ENCODE data around the gene SATB2. TPM values are rescaled to one million over a fixed set of nuclear protein-coding genes. Genes with fewer than 3 reads are reported as not detected.

SATB2 gene
- total and polyA plus RNA-seq, 2 experiments from 2014 or later, result 3.0 to 9.9 TPM

GRCh38 chr2:199220920-199221319 is 236.8 kb downstream of the SATB2 start:
- in situ Hi-C loops (cut with MboI), result no loop called here
- no peaks in the 10 kb centered on the region for H3K9me2 ChIP-seq (ENCODE audit: insufficient read depth)

GRCh38 chr2:199219551-199219950 is 238.2 kb downstream of the SATB2 start:
- Histone ChIP-seq H3K4me2 (ENCODE audit: unreplicated experiment) (no peak overlapping the region), H3F3A (ENCODE audit: insufficient read depth) (peaks cover 9% of the 10 kb centered on the region; the same call in 1 of the 2 replicates), H3K9me2 (ENCODE audit: insufficient read depth) (no peaks in the 10 kb centered on the region), H3K9ac (no peak overlapping the region), H3K4me1 (ENCODE audit: insufficient read depth) (no peaks in the 10 kb centered on the region), H3K9me3 (ENCODE audit: low read depth) (no peaks in the 10 kb centered on the region), H2AFZ (no peak overlapping the region), H4K20me1 (ENCODE audit: insufficient read depth) (no peaks in the 10 kb centered on the region), H3K36me3 (ENCODE audit: low read depth) (no peaks in the 10 kb centered on the region), H3K4me3 (no peak overlapping the region), H3K27me3 (replicated peaks; ENCODE audit: insufficient read depth) (no peaks in the 10 kb centered on the region), H3K27ac (no peak overlapping the region), H3K79me2 (ENCODE audit: insufficient read depth) (no peaks in the 10 kb centered on the region)
- 94 to 96% methylated on average over 2 of the region's 2 CpGs for WGBS, 2 experiments (ENCODE audit: low coverage in 1 of 2, low lambda C conversion rate in 2 of 2, missing lambda C conversion rate in 2 of 2)
- no peak for DNase-seq
- in situ Hi-C loops (cut with MboI), result no loop called here
- TF ChIP-seq EZH2phosphoT487 (IDR thresholded peaks at IDR 0.05; ENCODE audit: insufficient read depth, low read depth), result no peak
- TF ChIP-seq EZH2 (IDR thresholded peaks at IDR 0.05; ENCODE audit: insufficient read depth, poor library complexity, severe bottlenecking), result no peak

More at GRCh38 chr2:199220920-199221319, 236.8 kb downstream of the SATB2 start:
- WGBS, 2 experiments (ENCODE audit: low coverage in 1 of 2, low lambda C conversion rate in 2 of 2, missing lambda C conversion rate in 2 of 2), result 53 to 63% methylated on average over 3 of the region's 3 CpGs
- Histone ChIP-seq H3K4me3 (no peak overlapping the region), H3K4me2 (ENCODE audit: unreplicated experiment) (no peak overlapping the region), H3F3A (ENCODE audit: insufficient read depth) (peaks cover 9% of the 10 kb centered on the region; the same call in 1 of the 2 replicates), H4K20me1 (ENCODE audit: insufficient read depth) (no peaks in the 10 kb centered on the region), H3K9me3 (ENCODE audit: low read depth) (no peaks in the 10 kb centered on the region), H3K27ac (no peak overlapping the region), H3K4me1 (ENCODE audit: insufficient read depth) (no peaks in the 10 kb centered on the region), H3K9ac (no peak overlapping the region), H2AFZ (no peak overlapping the region), H3K79me2 (ENCODE audit: insufficient read depth) (no peaks in the 10 kb centered on the region), H3K36me3 (ENCODE audit: low read depth) (no peaks in the 10 kb centered on the region), H3K27me3 (replicated peaks; ENCODE audit: insufficient read depth) (no peaks in the 10 kb centered on the region)
- no peak for DNase-seq
- no peak for TF ChIP-seq EZH2phosphoT487 (IDR thresholded peaks at IDR 0.05; ENCODE audit: insufficient read depth, low read depth)
- TF ChIP-seq EZH2 (IDR thresholded peaks at IDR 0.05; ENCODE audit: insufficient read depth, poor library complexity, severe bottlenecking), result no peak

All from GM23248 (cell line).